HL-60/S4 treated with phorbol 12-myristate 13-acetate at 8.2 ng/mL for 4 days and 3 days (cell line): Measurements from ENCODE around the gene SLC9A9.
"Not testable (repeated sequence)": the region's sequence is repeated elsewhere in the genome, so short reads cannot be mapped to it uniquely, and the experiment has no call there.

ENCODE experiments used
- in situ Hi-C: fragments of 300-500 bp; cut with MboI; formaldehyde crosslinking; loops from 2 replicates; pipeline ENCODE4 v1.15.0; 2022; ENCODE audit warnings: low sequenced_read_pairs

The SLC9A9 gene

GRCh38 chr3:143306407-143306806, 541.9 kb downstream of the SLC9A9 start:
- in situ Hi-C loops: no loop called here

- in situ Hi-C loops: no loop called here
These were observed 545.6 kb downstream of the SLC9A9 start for GRCh38 chr3:143302638-143303171.

DNA sequence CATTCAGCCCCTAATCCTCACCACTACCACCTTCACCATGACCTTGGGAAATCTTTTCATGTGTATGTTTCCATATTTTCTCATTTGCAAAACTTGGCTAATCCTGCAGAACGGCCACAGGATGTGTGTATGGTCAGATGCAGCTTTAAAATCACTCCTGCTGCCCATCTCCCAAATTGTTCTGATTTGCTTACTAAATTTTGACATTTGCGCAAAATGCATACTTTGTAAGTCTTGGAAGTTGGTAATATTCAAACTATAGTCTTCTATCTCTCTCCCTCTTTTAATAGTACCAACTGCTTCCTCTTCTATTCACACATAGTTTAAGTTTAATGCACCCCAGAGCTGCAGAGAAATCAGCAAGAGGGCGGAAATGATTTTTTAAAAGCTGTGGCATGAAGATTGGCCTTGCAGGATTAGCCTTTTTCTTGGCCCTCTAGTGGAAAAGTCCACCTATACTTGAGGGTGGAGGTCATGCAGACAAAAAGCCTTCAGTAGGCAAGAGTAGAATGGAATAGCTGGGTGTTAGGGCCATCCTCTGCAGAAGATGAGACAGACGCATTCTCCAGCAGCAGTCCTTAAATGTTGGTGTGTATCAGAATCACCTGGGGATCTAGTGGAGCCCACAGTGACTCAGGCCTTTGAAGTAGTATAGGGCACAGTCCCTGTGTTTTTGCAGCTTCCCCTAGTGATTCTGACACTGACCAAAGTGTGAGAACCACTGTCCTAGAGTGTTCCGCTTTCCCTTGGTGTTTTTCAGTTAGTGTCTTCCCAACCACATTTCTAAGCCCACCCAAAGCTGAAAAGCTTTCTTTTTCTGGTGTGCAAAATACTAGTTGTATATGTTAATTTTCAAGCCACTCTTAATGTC, 547.0 kb downstream of the SLC9A9 start:
- in situ Hi-C loops: no loop called here

DNA sequence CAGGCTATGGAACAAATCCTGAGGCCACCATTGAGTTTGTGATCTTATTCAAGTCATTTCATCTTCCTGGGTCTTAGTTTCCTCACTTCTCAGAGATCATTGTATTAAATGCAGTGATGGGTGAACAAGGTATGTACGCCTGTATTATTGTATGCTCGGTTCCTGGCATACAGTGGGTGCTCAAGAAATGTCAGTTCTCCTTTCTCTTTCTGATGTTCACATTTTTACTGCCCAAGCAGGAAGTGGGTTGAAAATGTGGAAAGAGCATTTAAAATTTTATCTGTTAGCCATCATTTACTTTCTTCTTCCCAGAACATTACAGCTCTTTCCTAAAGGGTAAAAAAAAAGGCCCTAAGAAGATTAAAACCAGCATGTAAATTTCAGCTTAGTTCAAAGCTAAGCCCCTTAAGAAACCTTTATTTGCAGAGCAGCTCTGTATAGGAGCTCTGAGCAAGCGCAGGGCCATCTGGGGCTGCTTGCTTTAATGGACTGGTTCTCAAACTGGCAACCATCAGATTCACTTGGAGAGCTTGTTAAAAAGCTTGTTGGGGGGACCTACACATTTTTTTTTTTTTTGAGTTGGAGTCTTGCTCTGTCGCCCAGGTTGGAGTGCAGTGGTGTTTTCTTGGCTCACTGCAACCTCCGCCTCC, 549.3 kb downstream of the SLC9A9 start:
- in situ Hi-C loops: no loop called here

GRCh38 chr3:143298380-143298779, 549.9 kb downstream of the SLC9A9 start:
- in situ Hi-C loops: no loop called here

DNA sequence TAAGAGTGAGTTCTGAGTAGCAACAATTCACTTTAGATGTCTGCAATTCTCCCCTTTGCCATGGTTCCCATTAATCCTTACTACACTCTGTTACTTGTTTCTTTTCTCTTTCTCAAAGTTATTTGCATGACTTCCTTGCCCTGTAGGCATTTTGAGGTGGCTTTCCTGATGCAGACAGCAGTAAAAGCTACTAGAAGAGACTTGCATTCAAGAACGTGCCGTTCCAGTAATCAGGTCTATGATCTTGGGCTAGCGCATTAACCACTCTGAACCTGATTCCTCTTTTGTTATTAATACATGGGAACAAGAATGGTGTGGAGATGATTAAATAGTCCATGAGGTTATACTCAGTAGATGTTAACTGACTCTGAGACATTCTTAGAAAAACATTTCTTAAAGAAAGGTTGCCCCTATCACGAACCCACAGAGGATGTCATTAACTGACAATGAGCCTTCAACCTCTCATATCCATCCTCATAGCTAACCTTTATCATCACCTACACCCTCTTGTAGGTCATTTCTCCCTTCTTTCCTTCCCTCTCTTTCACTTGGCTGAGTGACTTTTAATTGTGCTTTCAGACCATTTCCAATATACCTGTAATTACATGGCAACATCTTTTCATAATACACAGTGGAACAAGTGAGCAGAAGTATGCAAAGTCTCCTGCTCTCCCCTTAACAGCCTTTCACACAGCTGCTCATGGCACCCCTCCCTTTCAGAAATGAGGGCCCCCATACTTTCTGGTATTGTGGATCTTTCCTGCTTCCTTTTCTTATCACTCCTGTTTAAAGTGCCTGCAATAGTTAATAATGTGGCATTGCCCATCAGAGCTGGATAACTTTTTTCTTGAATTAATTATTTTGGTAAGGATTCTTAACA, 552.8 kb downstream of the SLC9A9 start:
- in situ Hi-C loops: no loop called here

DNA sequence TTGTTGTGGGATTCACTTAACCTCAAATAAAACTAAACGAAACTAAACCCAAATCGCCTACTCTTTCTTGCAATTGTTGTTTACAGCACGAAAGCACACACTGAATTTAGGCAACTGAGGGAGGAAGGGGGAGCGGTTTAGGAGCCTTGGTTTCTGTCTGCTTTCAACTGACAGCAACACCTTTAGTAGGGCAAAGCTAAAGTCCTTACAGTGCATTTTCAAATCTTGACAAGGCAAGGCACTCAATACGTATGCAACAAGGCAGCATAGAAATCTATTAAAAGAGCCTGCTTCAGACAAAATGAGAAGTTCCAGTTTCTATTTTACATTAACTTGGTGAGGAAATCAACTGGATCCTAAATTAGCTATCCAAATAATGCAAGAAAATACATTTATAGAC, 554.1 kb downstream of the SLC9A9 start:
- in situ Hi-C loops: no loop called here

DNA sequence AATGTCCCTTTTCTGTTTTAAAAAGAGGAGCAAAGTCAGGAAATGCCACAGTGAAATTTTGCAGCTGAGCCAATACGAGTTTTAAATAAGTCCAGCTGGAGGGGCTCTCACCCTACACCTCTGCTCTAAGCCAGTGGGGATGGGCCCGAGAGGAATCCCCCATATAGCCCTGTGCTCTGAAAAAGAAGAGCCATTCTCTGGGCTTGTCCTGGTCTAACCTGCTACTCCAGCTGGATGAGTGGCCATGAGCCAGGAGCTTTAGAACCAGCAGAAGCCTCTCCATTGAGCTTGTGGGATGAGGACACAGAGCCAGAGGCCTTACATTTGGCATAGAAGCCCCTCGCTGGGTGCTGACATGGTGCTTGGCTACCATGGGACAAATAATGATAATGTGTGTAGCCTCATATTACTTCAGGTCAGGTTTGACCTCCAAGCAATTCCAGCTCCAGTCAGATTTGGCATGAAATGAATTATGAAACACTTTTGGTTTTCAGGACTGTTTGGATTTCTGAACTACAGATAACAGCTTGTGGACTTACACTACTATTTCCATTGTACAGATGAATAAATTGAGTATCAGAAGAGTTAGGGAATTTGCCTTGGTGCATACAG, 556.3 kb downstream of the SLC9A9 start:
- in situ Hi-C loops: no loop called here

DNA sequence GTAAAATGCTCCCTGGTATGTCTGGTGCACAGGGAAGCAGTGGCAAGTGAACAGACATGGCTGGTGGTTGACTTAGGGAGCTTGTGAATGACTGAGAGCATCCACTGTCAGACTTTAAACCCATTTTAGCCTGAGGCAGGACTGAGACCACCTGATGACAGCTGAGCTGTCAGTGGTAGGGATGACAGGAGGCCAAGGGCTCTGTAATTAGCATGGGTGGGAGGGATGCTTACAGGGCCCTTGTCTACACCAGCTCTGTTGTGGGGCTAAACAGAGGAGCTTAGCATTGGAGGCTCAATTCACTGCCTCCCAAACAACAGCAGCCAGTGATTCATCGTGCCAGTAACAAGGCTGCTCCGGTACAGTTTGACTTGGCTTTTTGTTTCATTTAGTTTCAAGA, 559.3 kb downstream of the SLC9A9 start:
- in situ Hi-C loops: no loop called here

- in situ Hi-C loops: no loop called here
These were observed 560.9 kb downstream of the SLC9A9 start for GRCh38 chr3:143287403-143287802.

- in situ Hi-C loops: no loop called here
These were observed 561.8 kb downstream of the SLC9A9 start for GRCh38 chr3:143286392-143287010.

- in situ Hi-C loops: no loop called here
These were observed 564.7 kb downstream of the SLC9A9 start for GRCh38 chr3:143283432-143284128.

DNA sequence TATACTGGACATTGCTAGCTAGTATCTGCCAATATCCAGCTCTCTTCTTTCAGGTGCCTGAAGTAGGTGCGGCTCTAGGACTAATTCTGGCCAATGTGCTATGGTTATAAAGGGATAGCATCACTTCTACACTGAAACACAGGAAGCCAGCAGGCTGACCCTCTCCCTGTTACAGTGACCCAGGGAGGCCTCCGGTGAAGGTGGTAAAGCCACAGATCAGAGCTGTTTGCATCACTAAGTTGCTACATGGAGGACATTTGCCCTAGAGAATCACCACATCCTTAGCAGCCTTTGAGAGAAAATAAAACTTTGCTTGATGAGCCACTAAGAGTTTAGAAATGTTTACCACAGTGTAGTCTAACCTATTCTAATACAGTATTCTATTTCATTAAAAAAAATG, 567.3 kb downstream of the SLC9A9 start:
- in situ Hi-C loops: no loop called here

- in situ Hi-C loops: not testable (repeated sequence)
These were observed 568.7 kb downstream of the SLC9A9 start for GRCh38 chr3:143279567-143279966.

GRCh38 chr3:143278721-143279120, 569.5 kb downstream of the SLC9A9 start:
- in situ Hi-C loops: no loop called here

DNA sequence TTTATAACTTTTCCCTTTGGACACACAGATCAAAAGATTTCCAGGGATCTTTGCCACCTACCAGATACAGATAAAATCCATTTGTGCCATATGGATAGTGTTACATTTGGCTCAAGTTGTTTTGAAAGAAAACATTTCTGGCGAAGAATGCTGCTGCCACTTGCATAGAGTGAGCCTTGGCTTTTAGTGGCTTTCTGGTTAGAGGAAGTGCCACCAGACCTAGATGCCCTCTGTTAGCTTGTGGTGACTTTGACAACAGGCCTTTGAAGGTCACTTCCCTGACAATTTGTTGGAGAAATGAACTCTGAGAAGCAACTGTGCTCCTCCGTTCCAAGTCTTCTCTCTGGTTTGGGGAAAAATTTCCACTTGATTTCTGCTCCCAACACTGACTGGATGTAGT, 570.7 kb downstream of the SLC9A9 start:
- in situ Hi-C loops: no loop called here

GRCh38 chr3:143276592-143276991, 571.7 kb downstream of the SLC9A9 start:
- in situ Hi-C loops: no loop called here

DNA sequence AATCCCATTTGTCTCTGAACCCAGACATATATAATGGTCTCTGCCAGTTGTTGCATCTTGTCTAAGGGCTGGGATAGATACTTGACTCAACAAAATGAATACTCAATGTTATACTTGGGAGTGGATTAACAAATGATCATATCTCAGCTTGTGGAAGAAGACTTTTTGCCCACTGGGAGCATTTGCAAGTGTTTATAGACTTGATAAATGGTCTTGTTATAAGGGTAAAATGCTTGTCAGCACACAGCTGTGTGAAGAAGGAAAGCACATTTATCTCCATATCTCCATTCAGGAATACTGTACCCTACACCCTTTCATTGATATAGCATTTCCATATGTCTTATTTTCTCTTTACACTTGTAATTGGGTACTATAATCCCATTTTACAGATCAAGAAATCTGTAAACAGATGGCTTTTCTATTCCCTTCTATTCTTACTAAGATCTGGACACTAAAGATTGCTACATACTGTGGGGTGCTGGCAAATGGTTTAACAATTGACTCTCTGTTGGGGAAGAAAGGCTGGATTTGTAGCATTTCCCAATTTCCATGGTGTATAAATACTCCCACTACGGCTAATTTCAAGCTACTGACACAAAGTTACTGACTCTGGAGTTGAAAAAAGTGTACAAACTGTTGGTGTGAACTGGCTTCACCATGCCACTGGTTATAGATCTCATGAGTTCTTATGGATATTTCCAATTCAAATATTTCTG, 574.1 kb downstream of the SLC9A9 start:
- in situ Hi-C loops: no loop called here

DNA sequence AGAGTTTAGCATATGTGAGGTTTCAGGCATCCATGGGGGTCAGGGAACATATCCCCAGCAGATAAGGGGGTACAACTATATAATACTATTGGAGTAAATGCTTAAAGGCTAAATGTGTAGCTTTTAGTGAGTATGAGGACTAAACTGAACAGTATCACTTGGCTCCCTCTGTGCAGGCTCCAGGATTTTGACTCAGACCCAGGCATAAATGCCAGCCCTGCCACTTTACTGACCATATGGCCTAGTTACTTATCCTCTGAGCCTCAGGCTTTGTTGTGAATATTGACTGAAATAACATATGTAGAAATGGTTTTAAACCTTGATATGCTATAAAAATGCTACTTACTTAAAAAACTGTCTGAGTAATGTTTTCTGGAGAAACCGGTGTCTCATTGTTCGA, 577.1 kb downstream of the SLC9A9 start:
- in situ Hi-C loops: no loop called here
